Jurkat, Clone E6-1 (cell line): ENCODE measurements around the gene MSANTD2.

Source experiments
- DNase-seq: peaks from one replicate; pipeline ENCODE4 v3.0.0-alpha.2; 2011; ENCODE audit warnings: low read depth, low spot score
- H3K4me3 ChIP-seq: 2 replicates; pipeline ENCODE4 v1.5.1; 2011; ENCODE audit warnings: mild to moderate bottlenecking, low read length, control low read depth, moderate library complexity

MSANTD2 gene

DNA sequence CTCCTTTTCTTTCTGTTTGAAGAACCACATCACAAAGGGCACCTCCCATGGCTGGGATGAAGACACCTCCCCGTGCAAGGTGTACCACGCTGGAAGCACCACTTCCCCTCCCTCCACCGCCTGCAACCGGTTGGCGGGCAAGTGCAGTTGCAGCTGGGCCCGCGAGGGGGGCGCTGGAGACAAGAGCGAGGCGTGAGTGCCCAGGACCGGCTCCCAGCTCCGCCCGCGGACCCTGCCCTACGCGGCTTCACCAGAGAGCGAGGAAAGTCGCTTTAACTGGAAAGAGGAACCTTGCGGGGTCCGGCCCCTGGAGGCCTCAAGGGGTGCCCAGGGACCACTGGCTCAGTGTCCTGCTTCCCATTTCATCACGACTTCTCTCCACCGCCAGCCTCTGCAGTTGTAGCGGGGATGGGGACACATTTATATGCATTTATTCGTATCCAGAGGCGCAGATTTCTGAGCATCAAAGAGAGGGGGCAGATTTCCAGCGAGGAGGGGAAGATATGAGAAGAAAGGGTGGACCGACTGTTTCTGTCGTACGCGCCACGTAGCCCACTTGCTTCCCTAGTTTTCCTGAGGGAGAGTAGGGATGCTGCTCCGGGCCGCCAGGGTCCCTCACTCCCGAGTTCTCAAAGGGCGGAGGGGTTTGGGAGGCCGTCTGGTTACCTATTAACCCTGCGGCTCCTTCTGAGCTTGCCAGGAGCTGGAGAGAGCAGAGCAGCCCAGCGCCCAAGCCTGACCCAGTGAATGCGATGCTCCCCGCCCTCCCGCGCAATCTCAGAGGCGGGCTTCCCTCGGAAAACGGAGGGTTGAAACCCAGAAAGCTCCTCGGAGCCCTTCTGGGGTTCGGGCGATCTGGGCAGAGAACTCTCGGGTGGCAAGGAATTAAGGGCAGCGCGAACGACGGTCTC, 41.6 kb downstream of the MSANTD2 start:
- DNase-seq, result no peak
- H3K4me3 ChIP-seq, result no peak overlapping the region

DNA sequence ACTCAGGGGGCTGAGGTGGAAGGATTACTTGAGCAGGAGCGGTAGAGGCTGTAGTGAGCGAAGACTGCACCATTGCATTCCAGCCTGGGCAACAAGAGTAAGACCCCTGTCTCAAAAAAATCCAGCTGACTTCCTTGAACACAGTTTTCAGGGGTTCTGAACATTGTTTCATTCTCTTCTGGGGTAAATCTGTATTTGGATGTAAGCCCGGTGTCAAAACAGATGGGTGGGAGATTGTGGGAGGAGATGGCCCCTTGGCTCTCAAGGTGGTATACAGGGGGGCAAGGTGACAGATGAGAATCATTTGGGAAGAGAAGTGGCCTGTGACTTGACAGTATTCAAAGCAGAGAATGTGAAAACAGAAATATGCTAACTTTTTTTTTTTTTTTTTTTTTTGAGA, 42.9 kb downstream of the MSANTD2 start:
- H3K4me3 ChIP-seq, result no peak overlapping the region
- no peak for DNase-seq

DNA sequence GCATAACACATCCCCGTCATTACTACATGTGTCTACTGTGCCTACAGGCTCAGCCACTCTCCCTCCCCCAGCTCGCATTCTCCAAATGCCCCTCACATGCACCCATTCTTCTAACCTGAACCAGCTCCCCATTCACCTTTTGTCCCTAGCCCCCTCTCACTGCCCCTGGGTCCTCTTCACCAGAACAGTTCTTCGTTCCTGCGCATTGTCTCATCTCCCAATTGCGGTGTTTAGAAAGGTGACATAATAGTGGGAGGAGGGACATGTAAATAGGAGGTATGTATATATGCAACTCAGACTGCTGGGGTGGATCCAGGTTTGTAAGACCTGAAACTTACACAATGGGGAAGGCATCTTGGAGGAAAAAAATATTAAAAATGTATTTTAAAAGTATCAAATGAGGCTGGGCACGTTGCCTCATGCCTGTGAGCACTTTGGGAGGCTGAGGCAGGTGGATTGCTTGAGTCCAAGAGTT, 43.4 kb downstream of the MSANTD2 start:
- no peak overlapping the region for H3K4me3 ChIP-seq
- no peak for DNase-seq

DNA sequence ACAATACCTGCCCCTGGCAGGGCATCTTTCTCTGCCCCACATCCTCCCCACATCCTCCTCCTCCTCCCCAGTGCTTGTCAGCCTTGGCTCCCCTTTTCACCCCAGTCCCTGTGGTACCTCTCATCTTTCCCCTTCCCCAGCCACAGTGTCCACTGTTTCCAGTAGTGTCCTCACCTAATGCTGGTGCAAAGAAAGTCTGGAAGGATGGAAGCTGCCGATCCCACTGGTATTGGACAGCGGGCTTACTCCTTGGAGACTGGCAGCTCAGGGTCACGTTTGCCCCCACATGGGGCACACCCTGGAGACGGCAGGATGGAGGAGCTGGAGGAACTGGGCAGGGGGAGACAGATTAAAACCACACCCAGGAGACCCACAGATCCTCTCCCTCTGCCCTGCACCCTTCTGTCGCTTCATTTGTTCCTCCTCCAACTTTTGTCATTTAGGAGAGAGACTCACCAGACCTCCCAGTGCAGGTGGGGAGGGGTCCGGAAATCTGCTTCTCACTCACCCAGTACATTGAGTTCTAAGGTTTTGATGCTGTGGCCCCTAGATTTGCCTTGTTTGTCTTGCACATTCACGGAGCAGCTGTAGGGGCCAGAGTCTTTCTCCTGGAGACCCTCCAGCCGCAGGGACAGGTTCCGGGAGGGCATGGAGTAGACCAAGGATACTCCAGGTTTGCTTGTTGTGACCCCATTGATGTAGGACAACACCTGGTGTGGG, 44.0 kb downstream of the MSANTD2 start:
- no peak for DNase-seq
- no peak overlapping the region for H3K4me3 ChIP-seq

DNA sequence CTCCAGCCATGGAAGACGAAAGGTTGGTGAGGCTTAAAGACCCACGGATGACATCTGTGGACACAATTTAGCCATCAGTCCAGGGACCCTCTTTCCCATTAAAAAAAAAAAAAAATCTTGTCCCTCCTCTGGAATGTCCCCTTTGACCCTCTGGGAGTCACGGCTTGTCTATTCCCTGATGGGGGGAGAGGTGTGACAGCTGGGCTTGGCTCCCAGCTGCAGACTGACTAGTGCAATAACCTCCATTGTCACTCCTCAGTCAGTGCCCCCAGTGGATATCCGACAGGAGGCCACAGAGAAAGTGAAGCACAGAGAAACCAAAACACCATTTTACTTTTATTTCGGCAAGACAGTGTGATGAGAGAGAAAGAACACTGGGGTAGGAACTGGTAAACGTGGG, 45.5 kb downstream of the MSANTD2 start:
- DNase-seq, result no peak
- H3K4me3 ChIP-seq, result no peak overlapping the region

DNA sequence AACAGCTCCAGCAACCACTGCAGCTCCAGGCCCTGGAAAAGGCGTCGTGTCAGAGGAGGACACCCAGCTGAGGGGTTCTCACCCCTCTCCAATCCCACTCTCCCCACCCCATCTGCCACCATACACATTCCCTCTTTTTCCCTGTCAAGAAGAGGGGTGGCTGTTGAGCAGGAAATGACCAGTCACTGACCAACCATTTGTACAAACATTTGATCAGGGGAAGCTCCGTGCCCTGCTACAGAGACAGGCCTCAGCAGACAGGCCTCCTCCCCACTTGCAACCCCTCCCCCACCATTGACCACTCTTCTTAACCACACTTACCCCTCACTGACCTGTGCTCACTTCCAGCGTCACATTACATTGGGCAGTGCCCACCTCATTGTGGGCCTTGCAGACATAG, 45.9 kb downstream of the MSANTD2 start:
- H3K4me3 ChIP-seq, result no peak overlapping the region

DNA sequence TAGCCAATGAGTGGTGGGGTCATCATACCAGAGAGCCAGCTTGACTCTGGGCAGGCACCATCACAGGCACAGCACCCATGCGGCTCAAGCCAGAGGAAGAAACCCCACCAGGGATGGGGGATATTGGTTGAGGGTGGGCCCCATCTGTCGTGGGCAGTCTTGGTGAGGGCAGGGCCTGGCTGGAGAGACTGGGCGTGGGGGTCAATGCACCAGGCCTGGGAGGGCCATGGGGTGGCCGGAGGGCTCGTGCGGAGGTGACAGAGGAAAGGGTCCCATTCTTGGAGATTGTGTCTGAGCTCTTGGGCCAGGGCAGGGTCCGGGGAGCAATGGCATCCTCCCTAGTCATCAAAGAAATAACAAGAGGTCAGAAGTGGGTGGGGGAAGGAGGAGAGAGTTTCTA, 46.6 kb downstream of the MSANTD2 start:
- no peak overlapping the region for H3K4me3 ChIP-seq
- no peak for DNase-seq

More for the DNA sequence above, 45.9 kb downstream of the MSANTD2 start:
- no peak for DNase-seq

DNA sequence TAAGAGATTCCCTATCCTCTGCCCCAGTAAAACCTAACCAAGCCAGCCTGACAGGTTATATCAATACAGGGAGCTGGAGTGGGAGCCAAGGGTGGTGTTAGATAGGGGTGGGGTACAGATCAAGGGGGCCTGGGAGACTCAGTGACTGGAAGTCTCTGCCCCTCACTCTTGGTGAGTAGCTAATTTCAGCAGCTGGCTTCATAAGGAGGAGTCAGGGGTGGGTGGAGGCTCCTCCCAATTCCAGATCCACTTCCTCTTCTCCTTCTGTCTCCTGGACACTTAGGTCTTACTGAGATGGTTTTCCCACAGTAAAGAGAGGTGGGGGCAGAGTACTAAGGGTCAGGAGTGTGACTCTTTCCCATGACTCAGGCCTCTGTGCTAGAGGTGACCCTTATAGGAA, 47.0 kb downstream of the MSANTD2 start:
- DNase-seq, result no peak
- no peak overlapping the region for H3K4me3 ChIP-seq

DNA sequence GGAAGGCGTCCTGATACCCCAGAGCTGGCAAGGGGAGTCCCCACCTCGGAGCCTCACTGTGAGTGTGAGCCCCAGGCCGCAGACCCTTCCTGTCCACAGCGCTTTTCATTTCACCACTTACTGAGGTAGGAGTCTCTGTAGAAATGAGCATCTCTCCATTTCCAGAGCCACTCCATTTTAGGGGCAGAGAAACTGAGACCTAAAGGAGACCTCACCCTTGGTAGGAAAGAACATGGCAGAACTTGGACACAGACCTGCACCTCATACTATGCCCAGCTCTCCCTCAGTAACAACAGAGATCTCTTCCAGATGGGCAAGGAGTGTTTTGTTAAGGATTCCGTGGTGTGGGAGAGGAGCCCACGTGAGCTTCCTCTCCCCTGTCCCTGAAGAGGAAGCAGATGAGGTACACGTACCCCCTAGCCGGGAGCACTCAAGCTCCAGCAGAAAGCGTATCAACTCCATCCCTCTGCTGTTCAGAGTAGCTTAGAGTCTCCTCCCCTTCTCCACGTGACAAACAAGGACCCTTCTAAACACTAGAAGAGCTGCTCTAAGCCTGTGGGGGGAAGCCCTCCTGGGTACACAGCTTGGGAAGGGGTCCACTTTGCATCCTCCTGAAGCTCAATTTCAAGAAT, 47.6 kb downstream of the MSANTD2 start:
- no peak for DNase-seq
- no peak overlapping the region for H3K4me3 ChIP-seq

DNA sequence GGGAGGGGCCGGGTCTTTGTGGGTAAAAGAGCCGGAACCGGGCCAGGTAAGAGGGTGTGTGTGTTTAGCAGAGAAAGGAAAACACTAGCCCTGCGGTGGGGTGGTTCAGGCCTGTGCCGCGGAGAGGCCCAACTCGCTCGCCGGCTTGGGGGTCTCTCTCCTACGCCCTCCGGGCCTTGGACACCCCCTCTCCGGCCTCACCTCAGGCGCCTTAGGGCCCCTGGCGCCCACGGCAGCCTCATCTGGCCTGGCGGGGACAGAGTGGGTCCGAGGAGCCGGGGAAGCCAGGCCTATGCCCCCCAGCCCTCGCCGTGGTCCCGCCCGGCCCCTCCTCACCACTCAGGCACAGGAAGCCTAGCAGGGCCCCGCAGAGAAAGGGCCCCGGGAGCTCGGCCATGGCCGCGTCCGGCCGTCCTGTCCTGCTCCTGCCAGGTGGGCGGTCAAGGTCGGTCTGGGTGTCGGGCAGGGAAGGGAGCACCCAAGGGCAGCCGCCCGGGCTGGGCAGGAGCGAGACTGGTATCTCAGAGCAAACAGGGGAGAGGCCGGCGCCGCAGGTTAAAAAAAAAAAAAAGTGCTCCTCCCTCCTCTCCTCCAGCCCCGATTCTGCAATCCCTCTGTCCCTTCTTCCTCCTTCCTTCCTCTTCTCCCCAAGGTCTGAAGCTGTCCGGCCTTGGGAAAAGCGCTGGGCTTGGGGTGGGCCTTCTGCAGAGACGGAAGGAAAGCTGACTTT, 48.3 kb downstream of the MSANTD2 start, which contains the start of gene VSIG2:
Gene VSIG2, minus strand, starts transcription at position 515 of the 730 bp plus-strand sequence. Its CDS starts 118 bp downstream, at position 397.
- no peak for DNase-seq
- no peak within 1 kb of the TSS for H3K4me3 ChIP-seq

DNA sequence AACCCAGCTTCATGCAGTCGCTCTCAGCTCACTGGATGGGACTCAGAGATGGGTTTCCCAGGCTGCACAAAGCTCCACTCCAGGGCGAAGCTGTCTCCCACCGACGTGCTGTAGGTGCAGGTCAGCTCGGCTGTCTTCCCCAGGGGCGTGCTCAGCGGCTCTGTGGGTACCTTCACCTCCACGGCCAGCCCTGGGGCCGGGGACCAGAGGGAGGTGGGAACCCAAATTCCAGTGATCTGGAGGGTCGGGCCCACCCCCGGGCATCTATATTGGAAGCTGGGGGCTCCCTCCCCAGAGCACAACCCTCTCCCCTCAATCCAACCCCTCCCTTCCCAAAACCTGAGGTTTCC, 48.8 kb downstream of the MSANTD2 start:
- no peak for DNase-seq
- no peak overlapping the region for H3K4me3 ChIP-seq

DNA sequence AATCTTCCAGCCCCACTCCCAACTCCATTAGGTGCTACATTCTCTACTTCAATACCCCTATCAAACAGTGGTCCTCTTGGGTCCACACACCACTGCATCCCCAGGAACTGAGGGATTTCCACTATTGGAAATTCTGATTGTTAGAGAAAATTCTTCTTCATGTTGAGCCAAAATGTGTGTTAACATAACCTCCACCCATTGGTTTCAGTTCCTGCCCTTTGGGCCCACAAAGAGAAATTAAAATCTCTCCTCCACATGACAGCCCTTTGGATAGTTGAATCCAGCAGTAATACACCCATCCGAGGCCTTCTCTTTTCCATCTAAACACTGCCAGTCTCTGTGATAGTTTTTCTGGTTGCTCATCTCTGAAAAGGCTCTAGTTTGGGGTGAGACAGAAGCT, 50.3 kb downstream of the MSANTD2 start:
- DNase-seq, result no peak
- H3K4me3 ChIP-seq, result no peak overlapping the region

DNA sequence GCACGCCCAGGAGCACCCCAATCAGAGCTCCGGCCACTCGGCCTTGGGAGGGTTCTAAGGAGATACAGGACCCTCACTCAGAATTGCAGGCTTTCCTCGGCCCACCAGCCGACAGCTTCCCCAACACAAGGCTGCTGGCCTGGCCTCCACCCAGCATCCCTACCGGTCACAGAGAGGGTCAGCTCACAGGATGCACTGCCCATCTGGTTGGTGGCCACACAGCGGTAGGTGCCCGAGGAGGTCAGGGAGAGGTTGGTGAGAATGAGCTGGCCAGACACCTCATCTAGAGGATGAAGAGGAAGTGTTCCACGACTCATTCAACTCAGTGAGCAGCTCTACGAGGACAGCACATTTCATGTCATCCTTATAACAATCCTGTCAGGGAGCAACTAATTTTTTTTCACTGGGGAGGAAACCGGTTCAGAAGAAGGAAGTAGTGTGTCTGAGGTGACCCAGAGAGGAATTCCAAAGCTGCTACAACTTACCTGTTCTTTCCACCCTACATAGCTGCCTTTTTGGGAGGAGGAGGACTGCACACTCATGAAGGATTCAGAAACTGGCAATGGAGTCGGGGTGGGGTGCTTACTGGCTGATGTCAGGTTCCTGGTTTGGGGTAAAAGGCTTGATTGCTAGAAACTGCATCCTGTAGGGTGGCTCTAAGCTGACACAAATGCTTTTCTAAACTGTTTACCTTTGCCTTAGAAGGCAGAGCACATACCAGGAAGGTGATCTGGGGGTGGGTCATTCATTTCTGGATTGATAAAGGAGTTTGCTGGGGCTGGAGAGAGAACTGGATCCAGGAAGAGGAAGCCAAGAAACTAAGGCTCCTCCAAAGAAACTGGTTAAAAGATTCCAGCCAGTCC, 51.5 kb downstream of the MSANTD2 start:
- DNase-seq, result no peak
- no peak overlapping the region for H3K4me3 ChIP-seq

DNA sequence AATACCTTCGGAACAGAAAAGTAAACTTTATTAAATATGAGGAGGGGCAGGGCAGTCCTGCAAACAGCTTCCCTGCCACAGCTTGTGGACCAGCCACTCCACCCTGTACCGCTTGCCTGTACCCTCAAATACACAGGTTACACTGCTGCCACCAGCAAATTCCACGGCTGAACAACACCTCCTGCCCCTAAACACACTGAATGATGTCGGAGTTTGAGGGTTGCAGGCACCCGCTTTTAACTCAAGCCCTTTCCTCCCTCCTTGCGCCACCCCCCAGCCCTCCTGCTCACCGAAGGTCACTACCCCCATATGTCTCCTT, 52.1 kb downstream of the MSANTD2 start:
- H3K4me3 ChIP-seq, result no peak overlapping the region
- DNase-seq, result no peak

DNA sequence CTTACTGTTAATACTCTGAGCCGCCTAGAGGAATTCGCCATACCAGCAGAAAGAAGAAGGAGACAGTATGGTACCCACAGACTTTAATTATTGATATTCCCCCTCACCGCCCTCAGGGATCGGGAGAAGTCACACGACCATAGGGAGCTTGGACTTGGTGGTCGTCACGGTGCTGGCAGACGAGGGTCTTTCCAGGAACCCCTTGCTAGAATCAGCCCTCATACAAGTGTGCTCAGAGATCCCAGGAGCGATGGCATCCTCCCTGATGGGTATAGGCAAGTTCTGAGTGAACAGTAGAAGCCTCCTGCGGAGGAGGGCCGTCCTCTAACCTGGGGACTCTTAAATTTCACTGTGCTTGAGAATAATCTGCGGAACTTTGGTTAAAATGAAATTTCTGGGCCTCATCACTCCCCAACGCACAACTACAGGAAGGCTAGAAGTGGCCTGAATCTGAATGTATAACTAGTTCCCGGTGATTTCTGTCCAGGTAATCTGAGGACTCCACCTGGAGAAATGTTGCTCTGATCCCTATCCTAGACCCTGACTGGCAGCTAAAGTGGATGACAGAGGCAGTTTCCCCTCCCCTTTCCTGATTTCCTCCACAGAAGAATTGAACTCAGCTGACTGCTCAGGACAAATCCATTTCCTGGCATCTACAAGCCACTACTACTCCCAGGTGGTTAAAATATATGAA, 52.7 kb downstream of the MSANTD2 start:
- DNase-seq, result no peak
- H3K4me3 ChIP-seq, result no peak overlapping the region

DNA sequence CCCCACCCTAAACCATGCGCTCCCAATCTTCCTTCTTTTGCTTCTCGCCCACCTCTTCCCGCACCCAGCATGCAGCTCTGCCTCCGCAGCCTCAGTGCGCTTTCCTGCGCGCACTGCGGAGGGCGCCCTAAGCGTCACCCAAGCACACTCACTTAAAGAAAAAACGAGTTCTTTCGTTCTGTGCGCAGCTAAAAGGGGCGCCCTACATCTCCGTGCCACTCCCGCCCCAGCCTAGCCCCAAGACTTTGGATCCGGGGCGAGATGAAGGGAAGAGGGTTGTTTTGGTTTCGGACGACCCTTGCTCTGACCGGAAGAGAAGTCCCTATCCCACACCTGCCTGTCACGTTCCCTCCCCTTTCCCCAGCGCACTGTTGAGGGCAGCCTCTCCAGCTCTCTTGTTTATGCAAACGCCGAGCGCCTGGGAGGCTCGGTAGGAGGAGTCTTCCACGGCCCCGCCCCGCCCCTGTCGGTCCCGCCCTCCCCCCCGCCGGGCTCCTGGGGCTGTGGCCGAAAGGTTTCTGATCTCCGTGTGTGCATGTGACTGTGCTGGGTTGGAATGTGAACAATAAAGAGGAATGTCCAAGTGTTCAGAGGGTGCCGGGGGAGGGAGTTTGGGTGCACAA, 53.5 kb downstream of the MSANTD2 start:
- DNase-seq, result peak; percentile 28
- peak overlapping the region; percentile 54 for H3K4me3 ChIP-seq

DNA sequence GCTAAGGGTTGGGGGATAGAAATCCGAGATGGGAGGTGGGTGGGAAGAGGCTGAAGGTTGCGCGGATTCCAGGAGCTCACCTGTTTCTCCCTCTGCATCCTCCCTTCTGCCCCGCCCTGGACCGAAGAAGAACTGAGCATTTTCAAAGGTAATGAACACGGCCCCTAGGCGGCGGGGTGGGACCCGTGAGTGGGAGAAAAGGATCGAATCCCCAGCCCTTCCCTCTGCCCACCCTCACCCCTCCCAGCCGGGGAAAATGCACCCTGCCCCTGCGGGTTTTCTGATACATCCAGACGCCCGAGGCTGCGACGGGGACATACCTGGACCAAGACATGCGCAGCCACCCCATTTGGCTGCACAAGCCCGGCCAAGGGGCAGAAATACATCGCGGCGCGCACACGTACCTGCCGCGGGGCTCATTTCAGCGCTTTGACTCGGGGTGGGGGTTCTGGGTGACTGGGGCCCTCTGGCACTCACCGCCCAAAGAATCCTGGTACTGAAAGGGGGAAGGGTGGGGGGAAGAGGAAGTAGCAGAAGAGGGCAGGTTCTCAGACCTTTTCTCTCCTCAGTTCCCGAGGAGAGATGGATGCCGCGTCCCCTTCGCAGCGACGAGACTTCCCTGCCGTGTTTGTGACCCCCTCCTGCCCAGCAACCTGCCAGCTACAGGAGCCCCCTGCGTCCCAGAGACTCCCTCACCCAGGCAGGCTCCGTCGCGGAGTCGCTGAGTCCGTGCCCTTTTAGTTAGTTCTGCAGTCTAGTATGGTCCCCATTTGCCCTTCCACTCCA, 54.2 kb downstream of the MSANTD2 start:
- DNase-seq, result no peak
- H3K4me3 ChIP-seq, result peak overlapping the region; percentile 54
